NCI-H1092 (cell line): ENCODE data around the gene GORASP1.

Experiments used
- DNase-seq: peaks from one replicate; lab custom pipeline; 2025; lab: John Stamatoyannopoulos, UW

GORASP1 gene

DNA sequence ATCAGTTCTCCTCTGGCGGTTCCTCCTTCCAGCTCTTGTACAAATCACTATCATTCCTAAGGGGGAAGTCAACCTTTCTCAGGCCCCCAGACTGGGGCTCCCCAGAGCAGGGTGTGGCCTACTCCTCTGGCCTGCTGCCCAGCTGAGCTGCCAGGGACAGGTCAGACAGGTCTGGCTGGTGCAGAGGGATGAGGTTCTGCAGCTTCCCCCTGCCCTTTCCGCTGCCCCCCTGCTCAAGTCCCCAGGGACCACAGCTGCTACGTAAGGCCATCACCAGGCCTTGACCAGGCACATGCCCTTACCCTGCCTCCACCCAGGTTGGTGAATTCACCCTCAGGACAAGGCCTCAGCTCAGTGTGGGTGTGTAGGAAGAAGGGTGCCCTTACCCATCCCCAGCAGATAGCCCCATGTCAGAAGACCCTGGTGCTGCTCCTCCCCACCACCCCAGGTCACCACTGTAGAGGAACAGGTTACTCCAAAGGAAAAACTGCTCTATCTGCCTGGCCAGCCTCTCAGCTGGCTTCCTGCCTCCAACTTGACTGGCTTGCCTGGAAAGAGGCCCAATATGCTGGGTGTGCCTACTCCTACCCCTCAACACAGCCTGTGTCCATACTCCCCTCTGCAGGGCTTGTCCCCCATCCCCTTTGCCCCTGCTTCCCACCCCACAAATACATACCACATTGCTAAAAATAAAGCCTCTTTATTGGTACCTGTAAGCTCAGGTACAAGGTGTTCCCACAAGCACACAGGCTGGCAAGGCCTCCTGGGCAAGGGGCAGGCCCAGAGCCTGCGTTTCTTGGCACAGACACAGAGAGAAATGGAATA is 34.0 kb upstream of the GORASP1 start:
- no peak for DNase-seq

DNA sequence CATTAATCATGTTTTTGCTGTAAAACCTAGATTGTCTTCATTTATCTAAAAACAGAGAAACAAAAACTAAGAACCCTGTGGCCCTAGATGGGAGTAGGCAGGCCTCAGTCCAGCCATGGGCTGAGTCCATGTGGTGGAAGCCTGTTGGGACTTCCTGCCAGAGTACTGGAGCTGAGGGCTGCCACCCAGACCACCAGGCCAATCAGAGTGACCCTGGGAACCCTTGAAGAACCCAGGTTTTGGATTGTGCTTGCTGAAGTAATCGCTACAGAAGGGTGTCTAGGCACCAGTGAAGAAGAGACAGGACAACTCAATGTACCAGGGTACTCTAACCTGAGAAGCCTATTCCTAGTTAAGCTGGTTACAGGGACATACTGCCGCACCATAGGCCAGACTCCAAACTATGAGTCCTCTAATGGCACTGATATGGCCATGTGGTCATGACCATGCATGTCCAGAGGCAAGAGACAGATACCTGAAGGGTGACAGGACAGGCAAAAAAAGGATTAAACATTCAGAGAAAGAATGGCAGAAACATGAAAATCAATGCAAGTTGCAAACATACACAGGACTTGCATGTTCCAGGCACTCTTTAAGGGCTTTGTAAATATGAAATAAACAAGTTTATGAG is 33.0 kb upstream of the GORASP1 start:
- no peak for DNase-seq

DNA sequence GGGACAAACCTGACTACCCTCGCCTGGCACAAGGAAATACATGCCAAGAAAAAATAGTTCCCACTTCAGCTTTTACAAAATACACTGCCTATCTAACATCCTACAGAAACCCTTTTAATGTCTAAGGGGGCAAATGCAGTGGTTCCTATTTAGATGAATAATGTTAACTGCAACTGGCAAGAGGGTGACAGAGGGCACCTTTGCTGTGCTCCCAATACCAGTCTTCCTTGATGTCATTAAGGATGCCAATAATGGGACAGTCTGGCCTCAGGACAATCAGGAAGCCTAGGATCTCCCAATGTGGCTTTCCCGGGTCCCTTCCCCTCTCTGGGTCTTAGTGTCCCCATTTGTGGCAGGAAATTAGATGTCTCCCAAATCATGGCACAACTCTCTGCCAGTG is 32.0 kb upstream of the GORASP1 start:
- DNase-seq: no peak

DNA sequence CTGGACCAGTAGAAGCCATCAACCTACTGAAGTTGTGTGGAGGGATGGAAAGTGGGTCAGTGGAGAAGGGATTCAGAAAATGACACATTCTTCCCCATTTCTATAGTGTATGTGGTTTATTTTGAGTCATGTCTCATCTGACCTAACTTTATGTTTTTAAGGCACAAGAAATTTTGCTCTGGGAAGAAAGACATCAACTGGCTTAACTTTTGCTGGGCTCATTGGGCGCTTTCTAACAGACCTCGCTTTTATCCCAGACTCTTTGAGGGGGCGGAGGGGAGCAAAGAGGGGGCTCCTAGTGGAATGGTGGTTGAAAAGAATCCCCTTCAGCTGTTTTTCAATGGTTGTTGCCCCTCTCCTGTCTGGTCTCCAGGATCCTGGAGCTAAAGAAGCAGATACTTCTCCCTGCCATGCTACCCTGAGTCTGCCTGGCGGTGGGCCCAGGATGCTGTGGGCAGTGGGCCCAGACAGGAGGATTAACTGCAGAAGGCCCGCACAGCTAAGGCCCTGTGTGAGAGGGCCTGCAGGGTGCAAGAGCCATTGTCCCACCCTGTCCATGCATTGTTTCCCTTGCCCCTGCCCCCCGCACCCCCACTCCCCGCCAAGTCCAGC is 31.5 kb upstream of the GORASP1 start:
- no peak for DNase-seq

GRCh38 chr3:39137991-39138803 is 30.8 kb upstream of the GORASP1 start:
- no peak for DNase-seq

GRCh38 chr3:39137435-39137936 is 30.1 kb upstream of the GORASP1 start:
- DNase-seq: no peak

DNA sequence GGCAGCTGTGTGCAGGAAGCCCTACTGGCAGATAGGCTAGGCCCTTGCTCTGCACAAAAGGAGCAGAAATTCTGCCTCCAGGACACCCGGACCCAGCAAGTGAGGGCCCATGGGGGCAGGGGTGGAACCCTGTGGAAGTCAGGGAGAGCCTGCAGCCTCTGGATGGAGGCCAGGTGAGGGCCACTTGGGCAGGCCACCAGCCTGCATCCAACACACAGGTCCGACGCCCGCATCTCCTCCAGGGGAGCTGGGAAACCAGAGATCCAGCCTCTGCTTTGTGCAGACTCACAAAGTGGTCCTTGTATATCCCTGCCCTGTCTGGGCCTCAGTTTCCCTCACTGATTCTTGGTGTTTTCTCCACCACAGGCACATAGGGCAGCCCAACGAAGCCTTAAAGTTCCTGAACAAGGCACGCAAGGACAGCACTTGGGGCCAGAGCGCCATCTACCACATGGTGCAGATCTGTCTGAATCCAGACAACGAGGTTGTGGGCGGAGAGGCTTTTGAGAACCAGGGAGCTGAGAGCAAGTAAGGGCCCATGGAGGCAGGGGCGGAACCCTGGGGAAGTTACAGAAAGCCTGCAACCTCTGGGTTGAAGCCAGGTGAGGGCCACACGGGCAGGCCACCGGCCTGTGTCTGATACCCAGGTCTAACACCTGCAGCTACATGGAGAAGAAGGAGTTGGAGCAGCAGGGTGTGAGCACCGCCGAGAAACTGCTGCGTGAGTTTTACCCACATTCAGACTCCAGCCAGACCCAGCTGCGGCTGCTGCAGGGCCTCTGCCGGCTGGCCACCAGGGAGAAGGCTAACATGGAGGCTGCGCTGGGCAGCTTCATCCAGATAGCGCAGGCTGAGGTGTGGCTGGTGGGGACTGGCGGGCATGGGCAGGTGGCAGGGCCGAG is 29.4 kb upstream of the GORASP1 start:
- no peak for DNase-seq

DNA sequence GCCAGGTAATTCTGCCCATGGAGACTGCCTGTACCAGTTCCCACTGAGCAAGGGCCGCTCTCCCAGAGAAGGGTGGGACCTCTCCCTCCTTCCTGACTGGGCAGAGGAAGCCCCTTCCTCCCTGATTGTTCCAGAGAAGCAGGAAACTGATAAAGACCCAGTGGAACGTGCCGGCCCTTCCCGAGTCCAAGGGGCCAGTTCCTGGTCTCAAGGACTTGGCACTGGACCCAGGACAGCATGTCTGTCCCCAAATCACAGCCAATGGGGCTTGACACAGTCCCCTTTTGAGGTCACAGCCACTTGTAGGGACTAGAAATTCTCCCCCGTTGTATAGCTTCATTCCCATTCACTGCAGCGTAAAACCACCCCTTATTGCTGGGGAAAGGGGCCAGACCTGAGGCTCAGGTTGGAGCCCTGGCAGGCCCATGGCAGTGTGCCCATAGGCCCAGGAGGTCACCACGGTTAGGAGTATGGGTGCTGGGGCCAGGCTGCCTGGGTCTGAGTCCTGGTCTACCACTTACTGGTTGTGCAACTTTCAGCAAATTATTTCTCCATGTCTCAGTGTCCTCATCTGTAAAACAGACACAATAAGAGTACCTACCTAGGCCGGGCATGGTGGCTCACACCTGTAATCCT is 27.9 kb upstream of the GORASP1 start:
- no peak for DNase-seq

- no peak for DNase-seq
Observed at GRCh38 chr3:39134305-39134704, 26.9 kb upstream of the GORASP1 start.

- DNase-seq: no peak
Observed at GRCh38 chr3:39133822-39134221, 26.4 kb upstream of the GORASP1 start.

DNA sequence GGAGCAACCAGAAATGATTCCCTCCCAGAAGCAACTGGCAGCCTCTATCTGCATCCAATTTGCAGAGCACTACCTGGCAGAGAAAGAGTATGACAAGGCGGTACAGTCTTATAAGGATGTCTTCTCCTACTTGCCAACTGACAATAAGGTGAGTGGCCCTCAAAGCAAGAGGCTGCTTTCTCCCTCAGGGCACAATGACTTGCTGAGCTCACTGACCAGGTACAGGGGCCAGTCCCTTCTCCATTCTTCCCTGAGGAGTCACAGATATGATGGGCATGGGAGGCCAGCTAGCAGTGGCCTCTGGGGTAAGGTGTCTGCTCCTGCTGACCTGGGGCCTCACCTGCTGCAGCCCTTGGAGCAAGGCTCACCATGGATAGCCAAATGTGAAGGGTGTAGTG is 25.7 kb upstream of the GORASP1 start:
- no peak for DNase-seq

DNA sequence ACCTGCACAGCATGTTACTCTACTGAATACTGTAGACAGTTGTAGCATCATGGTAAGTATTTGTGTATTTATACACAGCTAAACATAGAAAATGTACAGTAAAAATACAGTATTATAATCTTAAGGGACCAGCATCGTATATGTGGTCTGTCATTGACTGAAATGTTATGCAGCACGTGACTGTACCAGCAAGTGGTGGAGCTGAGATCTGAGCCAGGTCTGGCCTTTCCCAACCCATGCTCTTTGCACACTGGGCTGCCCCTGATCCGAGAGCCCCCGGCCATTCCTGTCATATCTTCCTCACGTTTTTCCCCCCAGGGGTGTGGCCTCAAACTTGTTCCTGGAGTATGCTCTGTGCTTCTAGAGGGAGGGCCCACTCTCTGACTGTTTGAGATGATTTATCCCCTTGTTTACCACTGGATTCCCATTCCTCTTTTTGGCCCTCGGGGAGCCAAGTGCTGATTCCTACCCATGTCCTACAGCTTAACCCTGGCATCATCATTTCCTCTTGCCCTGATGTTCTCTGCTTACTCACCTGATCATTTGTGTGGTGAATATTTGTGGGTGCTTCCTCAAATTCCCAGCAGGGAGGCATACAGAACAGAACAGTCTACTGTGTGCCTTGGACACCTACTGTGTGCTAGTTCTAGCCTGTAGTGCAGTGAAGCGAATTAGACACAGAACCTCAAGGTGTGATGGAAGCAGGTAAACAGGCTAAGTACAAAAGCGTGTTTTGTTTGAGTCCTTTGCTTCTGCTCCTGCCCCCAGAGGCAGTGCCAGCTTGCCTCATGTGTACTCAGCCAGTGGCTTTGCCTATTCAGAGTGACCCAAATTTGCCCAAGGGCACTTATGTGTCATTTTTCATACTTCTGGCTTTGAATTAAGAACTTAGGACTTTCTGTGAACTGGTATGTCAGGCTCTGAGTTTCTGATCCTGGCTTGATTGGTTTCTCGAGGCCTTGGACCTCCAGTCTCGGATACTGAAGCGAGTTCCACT is 25.0 kb upstream of the GORASP1 start:
- DNase-seq: no peak

GRCh38 chr3:39130693-39131265 is 23.4 kb upstream of the GORASP1 start:
- DNase-seq: no peak

DNA sequence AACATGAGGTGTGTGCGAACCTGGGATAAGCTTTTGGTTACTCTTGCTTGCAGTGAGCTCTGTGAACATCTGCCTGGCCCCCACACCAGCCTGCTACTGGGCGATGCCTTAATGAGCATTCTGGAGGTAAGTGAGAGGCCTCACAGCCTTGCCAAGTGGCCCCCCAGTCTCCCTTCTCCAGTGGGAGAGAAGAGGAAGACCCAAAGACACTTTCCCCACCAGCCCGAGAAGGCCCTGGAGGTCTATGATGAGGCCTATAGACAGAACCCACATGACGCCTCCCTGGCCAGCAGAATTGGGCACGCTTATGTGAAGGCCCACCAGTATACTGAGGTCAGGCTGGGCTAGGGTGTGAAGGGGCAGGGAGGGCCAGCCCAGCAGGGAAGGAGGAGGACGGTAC is 22.6 kb upstream of the GORASP1 start:
- DNase-seq: no peak

- no peak for DNase-seq
Observed at GRCh38 chr3:39128951-39129350, 21.5 kb upstream of the GORASP1 start.

DNA sequence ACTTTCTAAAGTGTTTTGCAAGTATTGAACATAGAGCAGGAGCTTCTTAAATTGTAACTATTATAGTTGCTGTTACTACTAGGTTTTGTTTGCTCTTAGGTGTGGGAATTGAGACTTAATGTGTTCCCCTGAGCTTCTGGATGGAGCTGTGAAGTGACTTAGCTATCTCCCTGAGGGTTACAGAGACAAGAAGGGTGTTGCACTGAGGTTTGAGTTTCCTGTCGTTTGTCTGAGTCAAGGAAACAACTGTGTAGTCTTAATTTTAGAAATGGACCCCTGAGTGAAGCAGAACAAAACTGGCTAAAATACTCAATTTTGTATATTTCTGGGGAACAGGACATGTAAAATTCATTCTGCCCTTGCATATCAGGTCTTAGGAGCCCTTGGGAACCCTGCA is 20.5 kb upstream of the GORASP1 start:
- DNase-seq: no peak

DNA sequence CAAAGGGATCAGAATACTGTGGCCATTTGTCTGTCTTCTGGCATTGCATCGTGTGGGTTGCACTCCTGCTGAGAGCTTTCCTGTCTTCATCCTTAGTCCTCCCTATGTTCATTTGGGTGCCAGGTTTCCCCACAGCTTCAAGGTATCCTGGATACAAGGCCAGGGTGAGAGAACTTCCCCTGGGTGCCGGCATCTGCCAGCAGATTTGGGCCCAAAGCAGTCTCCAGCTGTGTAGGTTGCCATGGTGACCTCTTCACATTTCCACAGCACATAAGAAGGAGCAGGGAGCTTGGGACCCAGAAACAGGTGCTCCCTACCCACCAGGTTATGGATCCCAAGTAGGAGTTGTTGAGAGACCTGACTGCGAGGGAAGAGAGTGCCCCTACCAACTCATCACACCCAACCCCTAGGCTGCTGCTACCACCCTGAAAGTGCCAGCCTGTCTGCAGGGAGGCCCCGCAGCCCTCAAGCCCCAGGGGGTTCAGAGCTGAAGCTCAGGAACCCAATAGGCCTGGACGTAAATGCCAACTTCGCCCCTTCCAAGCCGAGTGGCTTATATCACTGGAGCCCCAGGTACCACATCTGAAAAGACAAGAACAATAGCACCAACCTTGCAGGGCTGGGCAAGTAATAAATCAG is 20.0 kb upstream of the GORASP1 start:
- no peak for DNase-seq

DNA sequence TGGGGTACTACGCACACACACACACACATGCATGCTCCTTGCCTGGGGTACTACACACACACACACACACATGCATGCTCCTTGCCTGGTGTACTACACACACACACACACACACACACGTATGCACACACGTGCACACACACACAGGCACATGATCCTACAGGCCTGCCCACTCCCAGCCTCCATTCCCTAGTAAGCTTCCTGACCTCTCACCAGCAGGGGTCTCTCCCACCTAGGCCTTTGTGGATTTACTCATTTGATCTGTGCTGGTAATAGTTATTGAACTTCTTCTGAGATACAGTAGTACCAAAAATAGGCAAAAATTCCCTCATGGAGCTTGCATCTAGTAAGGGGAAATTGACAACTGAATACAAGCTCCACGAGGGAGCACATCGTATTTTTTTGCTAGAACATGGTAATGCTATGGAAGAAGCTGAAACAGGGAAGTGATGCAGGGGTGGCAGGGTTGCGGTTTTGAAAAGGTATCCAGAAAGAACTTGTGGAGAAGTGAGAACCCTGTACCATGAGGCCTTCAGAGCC is 19.2 kb upstream of the GORASP1 start:
- no peak for DNase-seq
